PC-9 (cell line): ENCODE results near the gene LARGE1. TPM values are rescaled to one million over a fixed set of nuclear protein-coding genes. Genes with fewer than 3 reads are reported as not detected.

Source experiments
- BruUV-seq: library from RNA; stranded (reverse); fragments of 400-500 nt; replicated peaks from 2 replicates; lab custom pipeline; 2021; lab: Mats Ljungman, UMichigan
- CTCF ChIA-PET: fragments of 300-600 bp; sonication (Branson Sonifier 250); formaldehyde crosslinking; loops from one replicate; lab custom pipeline; 2022; ENCODE audit warnings: antibody characterized with exemption; lab: Charles Lee
- POLR2A ChIA-PET: fragments of 300-600 bp; sonication (Branson Sonifier 250); formaldehyde crosslinking; loops from one replicate; lab custom pipeline; 2022; ENCODE audit warnings: antibody characterized with exemption; ENCODE audit not compliant: unreplicated experiment; lab: Charles Lee
- DNase-seq, 2 experiments: peaks; one replicate each; pipeline versions ENCODE4 v3.0.0 to v3.0.0-alpha.2; 2015 to 2022; ENCODE audit warnings: mixed read lengths in 1 of 2
- H2AFZ ChIP-seq: fragments of 200-600 bp; sonication (generic); 2 replicates; pipeline ENCODE4 v1.8.1; 2017; ENCODE audit warnings: antibody characterized with exemption
- H3F3A ChIP-seq: fragments of 200-600 bp; sonication (generic); 2 replicates; pipeline ENCODE4 v1.8.1; 2017; ENCODE audit warnings: antibody characterized with exemption, mild to moderate bottlenecking, low read depth; ENCODE audit not compliant: insufficient read depth
- H3K27ac ChIP-seq: fragments of 200-600 bp; sonication (generic); 2 replicates; pipeline ENCODE4 v1.6.1; 2016; ENCODE audit warnings: mixed run types
- H3K27me3 ChIP-seq: fragments of 200-600 bp; sonication (generic); 2 replicates; pipeline ENCODE4 v1.6.1; 2016; ENCODE audit warnings: low read depth, mixed run types; ENCODE audit not compliant: insufficient read depth
- H3K36me3 ChIP-seq: fragments of 200-600 bp; sonication (generic); 2 replicates; pipeline ENCODE4 v1.6.1; 2016; ENCODE audit warnings: low read depth, mixed run types
- H3K4me1 ChIP-seq: fragments of 200-600 bp; sonication (generic); replicated peaks from 2 replicates; pipeline ENCODE4 v1.6.1; 2016; ENCODE audit warnings: mixed run types; ENCODE audit not compliant: insufficient read depth
- H3K4me2 ChIP-seq: fragments of 200-600 bp; sonication (generic); 2 replicates; pipeline ENCODE4 v1.6.1; 2017; ENCODE audit warnings: mixed run types
- H3K4me3 ChIP-seq: fragments of 200-600 bp; sonication (generic); 2 replicates; pipeline ENCODE4 v1.6.1; 2016; ENCODE audit warnings: mixed run types
- H3K79me2 ChIP-seq: fragments of 200-600 bp; sonication (generic); 2 replicates; pipeline ENCODE4 v1.6.1; 2017; ENCODE audit warnings: low read depth, mixed run types
- H3K9me2 ChIP-seq: fragments of 200-600 bp; sonication (generic); 2 replicates; pipeline ENCODE4 v1.8.1; 2017; ENCODE audit warnings: mild to moderate bottlenecking; ENCODE audit not compliant: insufficient read depth
- H3K9me3 ChIP-seq: fragments of 200-600 bp; sonication (generic); 2 replicates; pipeline ENCODE4 v1.8.1; 2016; ENCODE audit warnings: low read depth; ENCODE audit not compliant: insufficient read depth
- H4K20me1 ChIP-seq: fragments of 200-600 bp; sonication (generic); 2 replicates; pipeline ENCODE4 v1.8.1; 2017; ENCODE audit not compliant: insufficient read depth
- CTCF ChIP-seq: fragments of 200-600 bp; sonication (generic); conservative IDR thresholded peaks from 2 replicates; pipeline ENCODE4 v1.6.1; 2017; ENCODE audit warnings: mixed run types, antibody characterized with exemption, mild to moderate bottlenecking, moderate library complexity
- EZH2 ChIP-seq: fragments of 200-600 bp; sonication (generic); IDR thresholded peaks from 2 replicates; pipeline ENCODE4 v1.8.0; 2017; ENCODE audit warnings: antibody characterized with exemption, low read depth
- intact Hi-C: fragments of 100-400 bp; cut with micrococcal nuclease; formaldehyde crosslinking; loops from one replicate; pipeline ENCODE4 v1.10.0; 2022; ENCODE audit not compliant: unreplicated experiment
- total RNA-seq: library from RNA; stranded (reverse); gene quantifications from 2 replicates; pipeline ENCODE4 v1.2.3, GENCODE V29; 2021

LARGE1 gene
- total RNA-seq, 1 experiment from 2014 or later = 12.5 TPM

- no peaks in the 10 kb centered on the region for H3K4me1 ChIP-seq
- TF ChIP-seq CTCF (no peak), EZH2 (no peak)
- H3K36me3 ChIP-seq = no peaks in the 10 kb centered on the region
- CTCF ChIA-PET = interaction anchor here (0.5 kb wide), 1 partner anchor 1079 kb away, joined by 3 read pairs; no protein-coding TSS in a partner anchor
- H3K9me2 ChIP-seq = no peaks in the 10 kb centered on the region
- no peak overlapping the region for H3K27ac ChIP-seq
- no peaks in the 10 kb centered on the region for H3F3A ChIP-seq
- POLR2A ChIA-PET = interaction anchor here (0.7 kb wide), 1 partner anchor 163 kb away, joined by 12 read pairs; no protein-coding TSS in a partner anchor
- intact Hi-C loops = no loop called here
- H4K20me1 ChIP-seq = no peaks in the 10 kb centered on the region
- BruUV-seq = no TSS peak
- H3K79me2 ChIP-seq = no peaks in the 10 kb centered on the region
- H3K9me3 ChIP-seq = peaks cover 9% of the 10 kb centered on the region; the same call in 1 of the 2 replicates
- no peak overlapping the region for H3K4me3 ChIP-seq
- H3K4me2 ChIP-seq = no peak overlapping the region
- no peak overlapping the region for H2AFZ ChIP-seq
- DNase-seq = no peak
- no peaks in the 10 kb centered on the region for H3K27me3 ChIP-seq
These were observed 461.1 kb downstream of the LARGE1 start for GRCh38 chr22:33459137-33459536.

- CTCF ChIA-PET = no interaction called here
- Histone ChIP-seq H3K4me1 (no peaks in the 10 kb centered on the region), H3K9me2 (no peaks in the 10 kb centered on the region), H3K36me3 (no peaks in the 10 kb centered on the region), H2AFZ (no peak overlapping the region), H3K27ac (no peak overlapping the region), H4K20me1 (no peaks in the 10 kb centered on the region), H3K4me3 (no peak overlapping the region), H3F3A (no peaks in the 10 kb centered on the region), H3K79me2 (no peaks in the 10 kb centered on the region), H3K4me2 (no peak overlapping the region), H3K9me3 (no peaks in the 10 kb centered on the region), H3K27me3 (no peaks in the 10 kb centered on the region)
- POLR2A ChIA-PET = no interaction called here
- DNase-seq = no peak
- no peak for TF ChIP-seq CTCF
- TF ChIP-seq EZH2 = no peak
- intact Hi-C loops = no loop called here
- no TSS peak for BruUV-seq
These were observed 463.8 kb downstream of the LARGE1 start for GRCh38 chr22:33456511-33456910.

- CTCF ChIA-PET = no interaction called here
- Histone ChIP-seq H3K79me2 (no peaks in the 10 kb centered on the region), H3K9me2 (no peaks in the 10 kb centered on the region), H3K4me3 (no peak overlapping the region), H3K27me3 (no peaks in the 10 kb centered on the region), H3F3A (no peaks in the 10 kb centered on the region), H3K36me3 (no peaks in the 10 kb centered on the region), H3K27ac (no peak overlapping the region), H2AFZ (no peak overlapping the region), H3K4me1 (no peaks in the 10 kb centered on the region), H3K9me3 (no peaks in the 10 kb centered on the region), H4K20me1 (no peaks in the 10 kb centered on the region), H3K4me2 (no peak overlapping the region)
- intact Hi-C loops = no loop called here
- POLR2A ChIA-PET = no interaction called here
- DNase-seq = no peak
- TF ChIP-seq CTCF = no peak
- no peak for TF ChIP-seq EZH2
- BruUV-seq = no TSS peak
These were observed 465.2 kb downstream of the LARGE1 start for GRCh38 chr22:33455036-33455435.
